GM12872 (cell line): ENCODE data around the gene TCL1B.

ENCODE experiments used
- TF ChIP-seq, protein P1 (sequence below): IDR thresholded peaks from 3 replicates; pipeline ENCODE4 v1.5.1; 2011; ENCODE audit warnings: low read depth, mild to moderate bottlenecking, low read length, moderate library complexity; ENCODE audit not compliant: insufficient read depth

Gene TCL1B

DNA sequence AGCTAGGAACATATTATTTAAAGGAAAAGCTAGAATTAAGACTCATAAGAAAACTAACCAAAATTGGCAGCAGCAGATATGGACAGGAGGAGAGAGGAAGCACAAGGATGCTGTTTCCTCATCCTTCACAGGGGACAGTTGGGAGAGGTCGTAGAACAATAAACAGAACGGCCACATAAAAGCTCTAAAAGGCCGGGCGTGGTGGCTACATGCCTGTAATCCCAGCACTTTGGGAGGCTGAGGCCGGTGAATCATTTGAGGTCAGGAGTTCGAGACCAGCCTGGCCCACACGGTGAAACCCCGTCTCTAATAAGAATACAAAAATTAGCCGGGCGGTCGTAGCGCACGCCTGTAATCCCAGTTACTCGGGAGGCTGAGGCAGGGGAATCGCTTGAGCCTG lies 10.5 kb downstream of the TCL1B start:
- TF ChIP-seq, protein P1, sequence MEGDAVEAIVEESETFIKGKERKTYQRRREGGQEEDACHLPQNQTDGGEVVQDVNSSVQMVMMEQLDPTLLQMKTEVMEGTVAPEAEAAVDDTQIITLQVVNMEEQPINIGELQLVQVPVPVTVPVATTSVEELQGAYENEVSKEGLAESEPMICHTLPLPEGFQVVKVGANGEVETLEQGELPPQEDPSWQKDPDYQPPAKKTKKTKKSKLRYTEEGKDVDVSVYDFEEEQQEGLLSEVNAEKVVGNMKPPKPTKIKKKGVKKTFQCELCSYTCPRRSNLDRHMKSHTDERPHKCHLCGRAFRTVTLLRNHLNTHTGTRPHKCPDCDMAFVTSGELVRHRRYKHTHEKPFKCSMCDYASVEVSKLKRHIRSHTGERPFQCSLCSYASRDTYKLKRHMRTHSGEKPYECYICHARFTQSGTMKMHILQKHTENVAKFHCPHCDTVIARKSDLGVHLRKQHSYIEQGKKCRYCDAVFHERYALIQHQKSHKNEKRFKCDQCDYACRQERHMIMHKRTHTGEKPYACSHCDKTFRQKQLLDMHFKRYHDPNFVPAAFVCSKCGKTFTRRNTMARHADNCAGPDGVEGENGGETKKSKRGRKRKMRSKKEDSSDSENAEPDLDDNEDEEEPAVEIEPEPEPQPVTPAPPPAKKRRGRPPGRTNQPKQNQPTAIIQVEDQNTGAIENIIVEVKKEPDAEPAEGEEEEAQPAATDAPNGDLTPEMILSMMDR, result no peak

DNA sequence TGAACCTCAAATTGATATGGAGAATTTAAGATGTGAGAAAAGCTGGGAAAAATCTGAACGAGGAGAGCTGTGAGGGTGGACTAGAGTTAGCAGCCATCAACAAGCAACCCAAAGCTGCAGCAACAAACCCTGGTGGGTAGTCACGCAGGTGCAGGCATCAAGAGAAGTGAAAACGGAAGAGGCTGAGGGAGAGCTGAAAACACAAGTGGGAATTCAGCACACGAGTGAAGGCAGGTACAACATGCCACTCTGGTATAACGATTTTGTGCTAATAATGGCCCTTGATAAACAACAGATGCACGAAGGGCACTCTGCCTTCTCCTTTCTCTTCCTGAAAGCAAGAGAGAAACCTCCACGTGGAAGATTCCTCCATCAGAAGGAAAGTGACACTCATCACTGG lies 11.5 kb downstream of the TCL1B start:
- TF ChIP-seq, protein P1, result peak; percentile 48; the same call in 2 of the 3 replicates

DNA sequence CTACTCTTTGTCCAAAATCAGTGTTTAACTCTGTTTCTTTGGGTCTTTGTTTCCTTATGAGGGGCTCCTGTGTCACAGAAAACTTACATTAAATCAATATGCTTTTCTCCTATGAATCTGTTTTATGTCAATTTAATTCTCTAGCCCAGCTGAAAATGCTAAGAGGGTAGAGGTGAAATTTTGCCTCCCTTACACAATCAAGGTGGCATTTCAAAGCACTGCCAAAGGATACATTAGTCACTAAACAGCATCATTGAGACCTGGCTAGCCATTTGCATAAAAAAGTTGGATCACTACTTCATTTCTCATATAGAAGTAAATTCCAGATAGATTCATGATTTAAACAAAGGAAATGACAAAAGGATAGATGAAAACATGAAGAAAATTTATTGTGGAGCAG lies 12.1 kb downstream of the TCL1B start:
- TF ChIP-seq, protein P1, result no peak

DNA sequence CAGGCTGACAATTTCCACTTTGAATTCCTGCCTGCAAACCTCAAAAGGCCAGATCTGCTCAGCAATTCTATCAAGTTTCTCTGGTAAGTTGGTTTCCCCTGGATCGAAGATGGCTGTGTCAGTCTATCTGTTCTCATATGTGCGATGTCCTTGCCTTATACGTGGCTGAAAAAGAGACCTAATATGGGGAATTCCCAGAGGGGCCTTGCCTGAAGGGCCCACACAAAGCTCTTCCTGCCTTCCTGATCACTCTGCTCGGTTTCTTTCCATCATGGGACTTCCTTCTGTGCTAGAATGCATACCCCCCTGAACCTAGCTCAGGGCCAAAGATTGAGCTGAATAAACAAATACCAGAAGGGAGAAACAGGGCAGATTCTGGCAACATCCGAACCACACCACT lies 13.2 kb downstream of the TCL1B start:
- TF ChIP-seq, protein P1, result no peak

DNA sequence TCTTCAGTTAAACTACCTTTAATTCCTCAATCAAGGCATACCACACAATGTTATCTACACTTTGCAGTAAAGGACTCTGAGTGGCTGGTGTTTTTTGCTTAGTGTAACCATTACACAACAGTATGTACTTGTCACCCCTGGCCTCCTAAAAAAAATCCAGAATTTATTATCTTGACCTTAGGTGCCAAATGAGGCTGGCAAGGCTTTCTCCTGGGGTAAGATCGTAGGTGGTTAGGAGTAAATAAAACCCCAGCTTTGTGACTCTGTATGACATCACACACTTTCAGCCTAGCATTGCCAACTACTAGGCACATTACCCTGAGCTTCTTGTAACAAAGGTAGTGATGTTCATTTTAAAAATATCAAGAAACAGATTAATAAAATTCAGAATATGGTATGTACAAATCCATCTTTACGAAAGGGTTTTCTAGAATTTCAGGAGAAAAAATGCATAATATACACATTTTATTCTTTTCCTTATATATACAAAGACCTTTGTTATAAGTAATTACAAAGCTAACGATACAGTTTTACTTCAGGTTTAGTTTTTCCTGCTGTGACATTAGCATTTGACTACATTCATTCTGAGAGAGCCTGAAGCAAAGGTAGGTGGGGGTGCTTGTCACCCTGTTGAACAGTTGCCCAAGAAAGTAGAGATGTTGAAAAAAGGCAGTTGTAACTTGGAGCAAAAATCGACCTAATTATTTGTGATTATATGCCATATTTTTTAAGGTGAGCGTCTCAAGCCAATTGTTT lies 14.2 kb downstream of the TCL1B start:
- TF ChIP-seq, protein P1, result no peak

DNA sequence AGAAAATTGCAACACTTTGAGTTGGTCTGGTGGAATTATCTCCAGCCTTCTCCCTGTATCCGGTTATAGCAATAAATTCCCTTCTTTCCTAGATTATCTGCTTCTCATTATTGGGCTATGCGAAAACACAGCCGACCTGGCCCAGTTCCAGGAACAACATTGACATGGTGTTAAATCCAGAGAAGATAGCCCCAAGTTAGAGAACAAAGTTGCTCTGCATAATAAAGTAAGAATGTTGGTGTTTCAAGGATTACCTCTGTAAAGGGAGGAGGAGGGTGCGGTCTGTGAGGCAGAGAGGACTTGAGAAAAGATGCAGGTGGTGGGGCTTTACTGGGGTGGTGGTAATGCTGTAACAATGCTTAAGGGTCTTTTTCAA lies 15.6 kb downstream of the TCL1B start:
- TF ChIP-seq, protein P1, result no peak

DNA sequence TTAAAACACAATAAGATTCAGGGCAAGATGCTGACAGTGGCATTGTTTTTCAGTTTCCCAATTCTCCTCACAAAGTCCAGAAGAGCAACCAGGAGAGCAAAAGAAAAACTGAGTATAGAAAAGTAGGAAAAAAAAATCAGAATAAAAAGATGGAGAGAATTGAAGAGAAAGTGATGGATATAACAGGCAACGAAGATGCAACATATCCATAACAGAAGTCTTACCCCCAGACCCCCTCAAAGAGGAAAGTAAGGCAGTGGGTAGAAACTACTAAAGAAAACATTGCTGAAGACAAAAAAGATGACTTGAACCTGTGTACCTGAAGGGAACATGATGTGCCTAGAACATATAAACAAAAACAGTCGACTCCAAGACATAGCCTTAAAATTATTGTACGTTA lies 17.1 kb downstream of the TCL1B start:
- TF ChIP-seq, protein P1, result no peak
